Spleen (tissue), 11 donors: ENCODE results near the gene DOCK2. TPM values are rescaled to one million over a fixed set of nuclear protein-coding genes. Genes with fewer than 3 reads are reported as not detected.
A peak's percentile ranks its signal among the peaks of the same experiment; 100 is the strongest.

Source experiments
- DNase-seq: peaks from one replicate; pipeline ENCODE4 v3.0.0-alpha.2; 2020
- H3K27ac ChIP-seq, 8 donors: fragments of 200-600 bp; sonication (generic) in 7 of 8; 1 replicate in 4 of 8; 2 replicates in 4 of 8; pipeline versions ENCODE4 v1.5.0 to v1.8.0; 2016 to 2021; ENCODE audit warnings: inconsistent platforms in 4 of 8, mild to moderate bottlenecking in 4 of 8, moderate library complexity in 1 of 8
- H3K27me3 ChIP-seq, 7 donors: fragments of 200-600 bp; sonication (generic) in 6 of 7; replicated peaks in 1 of 7; 1 replicate in 4 of 7; 2 replicates in 3 of 7; pipeline versions ENCODE4 v1.5.0 to v1.8.0; 2016 to 2021; ENCODE audit warnings: inconsistent platforms in 3 of 7, mild to moderate bottlenecking in 1 of 7
- H3K36me3 ChIP-seq, 6 donors: fragments of 200-600 bp; sonication (generic) in 5 of 6; 1 replicate in 4 of 6; 2 replicates in 2 of 6; pipeline versions ENCODE4 v1.5.0 to v1.8.0; 2016 to 2021; ENCODE audit warnings: inconsistent platforms in 2 of 6
- H3K4me1 ChIP-seq, 6 donors: fragments of 200-600 bp; sonication (generic) in 5 of 6; 1 replicate in 3 of 6; 2 replicates in 3 of 6; pipeline versions ENCODE4 v1.5.0 to v1.8.0; 2016 to 2021; ENCODE audit warnings: inconsistent platforms in 3 of 6
- H3K4me3 ChIP-seq, 8 donors: fragments of 200-600 bp; sonication (generic) in 7 of 8; 1 replicate in 4 of 8; 2 replicates in 4 of 8; pipeline versions ENCODE4 v1.5.0 to v1.8.0; 2016 to 2021; ENCODE audit warnings: inconsistent platforms in 4 of 8, mild to moderate bottlenecking in 4 of 8, moderate library complexity in 2 of 8
- H3K9me3 ChIP-seq, 8 donors: fragments of 200-600 bp; sonication (generic) in 7 of 8; 1 replicate in 4 of 8; 2 replicates in 4 of 8; pipeline versions ENCODE4 v1.5.0 to v1.8.0; 2016 to 2021; ENCODE audit warnings: inconsistent platforms in 4 of 8
- CTCF ChIP-seq, 11 experiments: fragments of 200-600 bp in 7 of 11; fragments of 450-650 bp in 4 of 11; sonication (generic) in 4 of 11; IDR thresholded peaks in 8 of 11; conservative IDR thresholded peaks in 3 of 11; 1 replicate in 7 of 11; 2 replicates in 4 of 11; pipeline versions ENCODE4 v1.4.0 to v1.8.0; 2016 to 2021; ENCODE audit warnings: antibody characterized with exemption in 11 of 11, inconsistent platforms in 4 of 11, mild to moderate bottlenecking in 1 of 11
- POLR2A ChIP-seq, 3 donors: fragments of 450-650 bp; IDR thresholded peaks; one replicate each; pipeline ENCODE4 v1.5.1; 2017; ENCODE audit warnings: antibody characterized with exemption in 3 of 3, mild to moderate bottlenecking in 1 of 3
- POLR2AphosphoS5 ChIP-seq, 3 donors: sonication (generic); formaldehyde crosslinking; IDR thresholded peaks; one replicate each; pipeline ENCODE4 v1.5.1; 2017; ENCODE audit warnings: antibody characterized with exemption in 3 of 3
- WGBS, 5 donors: extraction: QIAGEN DNeasy Blood & Tissue Kit in 3 of 5; methylation state at CpG; one replicate each; pipeline versions ENCODE4 v1.1.5 to v1.1.7; 2013 to 2018; 5-methylcytosine and 5-hydroxymethylcytosine counted together
- intact Hi-C: fragments of 100-400 bp; cut with DNase I; formaldehyde crosslinking; loops from one replicate; pipeline ENCODE4 v1.15.0; 2023; ENCODE audit warnings: low total_unique reads
- polyA plus RNA-seq, 3 donors: library from polyadenylated mRNA; stranded (reverse); fragments of 200-250 nt; gene quantifications; one replicate each; pipeline ENCODE4 v1.2.1, GENCODE V29; 2013
- total RNA-seq, 7 donors: library from RNA; depleted of rRNA in 3 of 7; stranded (reverse); fragments of >200 nt in 3 of 7; fragmentation: NEBNext Ultra II Directional in 4 of 7; extraction: Animal tissue kit (Norgen Biotek cat#: 25700) in 4 of 7; gene quantifications; one replicate each; pipeline versions ENCODE4 v1.1.0 to v1.2.1, GENCODE V29; 2016 to 2021
- donor health status: healthy with polysubstance abuse.
- donor health status: DM: no; HTN: no; CAD: no; lungs with moderate emphysema.
- donor health status: DM: no; HTN: no; CAD: no.
- donor health status: Bipolar disorder and iron deficiency.
- donor health status: healthy.
- donor health status: DM: no; HTN: no; CAD: no.
- donor health status: DM: yes; HTN: yes; CAD: no.

The DOCK2 gene
- total and polyA plus RNA-seq, 10 donors: 30.6 to 321 (median 198) TPM

GRCh38 chr5:169871826-169872490, 234.9 kb downstream of the DOCK2 start:
- Histone ChIP-seq H3K36me3 (peaks cover 0 to 74% (median 6%) of the 10 kb centered on the region in 6 donors), H3K27ac (no peak overlapping the region), H3K4me3 (no peak overlapping the region), H3K27me3 (no peaks in the 10 kb centered on the region), H3K4me1 (peaks cover 0 to 45% (median 24%) of the 10 kb centered on the region in 6 donors), H3K9me3 (no peaks in the 10 kb centered on the region)
- 94 to 99% (median 96%) methylated on average over 5 of the region's 5 CpGs for WGBS, 5 donors
- TF ChIP-seq CTCF (IDR thresholded peaks at IDR 0.05 in 8 of 11, conservative IDR thresholded peaks at IDR 0.05 in 3 of 11) (no peak), POLR2A (IDR thresholded peaks at IDR 0.05) (no peak), POLR2AphosphoS5 (IDR thresholded peaks at IDR 0.05) (no peak)
- DNase-seq: no peak
- intact Hi-C loops: no loop called here

- DNase-seq: no peak
- Histone ChIP-seq H3K4me3 (no peak overlapping the region), H3K27ac (peak overlapping the region in 5 of 8 donors; percentile 39 to 81 (median 77)), H3K36me3 (peaks cover 0 to 62% (median 2%) of the 10 kb centered on the region in 6 donors), H3K4me1 (peaks cover 0 to 55% (median 24%) of the 10 kb centered on the region in 6 donors), H3K9me3 (no peaks in the 10 kb centered on the region), H3K27me3 (no peaks in the 10 kb centered on the region)
- intact Hi-C loops: no loop called here
- no peak for TF ChIP-seq CTCF (IDR thresholded peaks at IDR 0.05 in 8 of 11, conservative IDR thresholded peaks at IDR 0.05 in 3 of 11)
- no peak for TF ChIP-seq POLR2AphosphoS5 (IDR thresholded peaks at IDR 0.05)
- no peak for TF ChIP-seq POLR2A (IDR thresholded peaks at IDR 0.05)
- WGBS, 5 donors: 56 to 73% (median 62%) methylated on average over 5 of the region's 5 CpGs
Measured at GRCh38 chr5:169873642-169874041, 236.6 kb downstream of the DOCK2 start.

GRCh38 chr5:169874621-169875020, 237.5 kb downstream of the DOCK2 start:
- DNase-seq: no peak
- H3K27me3 ChIP-seq: no peaks in the 10 kb centered on the region
- H3K36me3 ChIP-seq: peaks cover 0 to 53% (median 0%) of the 10 kb centered on the region in 6 donors
- TF ChIP-seq POLR2A (IDR thresholded peaks at IDR 0.05): no peak
- no peak for TF ChIP-seq POLR2AphosphoS5 (IDR thresholded peaks at IDR 0.05)
- TF ChIP-seq CTCF (IDR thresholded peaks at IDR 0.05 in 8 of 11, conservative IDR thresholded peaks at IDR 0.05 in 3 of 11): no peak
- peaks cover 0 to 64% (median 24%) of the 10 kb centered on the region in 6 donors for H3K4me1 ChIP-seq
- 62 to 88% (median 70%) methylated on average over 4 of the region's 4 CpGs for WGBS, 5 donors
- intact Hi-C loops: no loop called here
- no peaks in the 10 kb centered on the region for H3K9me3 ChIP-seq
- no peak overlapping the region for H3K4me3 ChIP-seq
- H3K27ac ChIP-seq: peak overlapping the region in 6 of 8 donors; percentile 17 to 81 (median 63)

- TF ChIP-seq CTCF (IDR thresholded peaks at IDR 0.05 in 8 of 11, conservative IDR thresholded peaks at IDR 0.05 in 3 of 11): no peak
- TF ChIP-seq POLR2A (IDR thresholded peaks at IDR 0.05): no peak
- peak in 1 of 3 donors; percentile 66 for TF ChIP-seq POLR2AphosphoS5 (IDR thresholded peaks at IDR 0.05)
- H3K36me3 ChIP-seq: peaks cover 0 to 47% (median 0%) of the 10 kb centered on the region in 6 donors
- peaks cover 0 to 70% (median 24%) of the 10 kb centered on the region in 6 donors for H3K4me1 ChIP-seq
- WGBS, 5 donors: 50 to 83% (median 69%) methylated on average over 8 of the region's 8 CpGs
- DNase-seq: no peak
- H3K9me3 ChIP-seq: no peaks in the 10 kb centered on the region
- H3K27ac ChIP-seq: peak overlapping the region in 6 of 8 donors; percentile 39 to 81 (median 63)
- intact Hi-C loops: no loop called here
- peak overlapping the region in 1 of 8 donors; percentile 15 for H3K4me3 ChIP-seq
- H3K27me3 ChIP-seq: no peaks in the 10 kb centered on the region
Measured at GRCh38 chr5:169875091-169875728, 238.1 kb downstream of the DOCK2 start.
